ENCODE results near the gene RNF126.
A peak's percentile ranks its signal among the peaks of the same experiment; 100 is the strongest.
"Not testable (repeated sequence)": the region's sequence is repeated elsewhere in the genome, so short reads cannot be mapped to it uniquely, and the experiment has no call there.

The RNF126 gene

DNA sequence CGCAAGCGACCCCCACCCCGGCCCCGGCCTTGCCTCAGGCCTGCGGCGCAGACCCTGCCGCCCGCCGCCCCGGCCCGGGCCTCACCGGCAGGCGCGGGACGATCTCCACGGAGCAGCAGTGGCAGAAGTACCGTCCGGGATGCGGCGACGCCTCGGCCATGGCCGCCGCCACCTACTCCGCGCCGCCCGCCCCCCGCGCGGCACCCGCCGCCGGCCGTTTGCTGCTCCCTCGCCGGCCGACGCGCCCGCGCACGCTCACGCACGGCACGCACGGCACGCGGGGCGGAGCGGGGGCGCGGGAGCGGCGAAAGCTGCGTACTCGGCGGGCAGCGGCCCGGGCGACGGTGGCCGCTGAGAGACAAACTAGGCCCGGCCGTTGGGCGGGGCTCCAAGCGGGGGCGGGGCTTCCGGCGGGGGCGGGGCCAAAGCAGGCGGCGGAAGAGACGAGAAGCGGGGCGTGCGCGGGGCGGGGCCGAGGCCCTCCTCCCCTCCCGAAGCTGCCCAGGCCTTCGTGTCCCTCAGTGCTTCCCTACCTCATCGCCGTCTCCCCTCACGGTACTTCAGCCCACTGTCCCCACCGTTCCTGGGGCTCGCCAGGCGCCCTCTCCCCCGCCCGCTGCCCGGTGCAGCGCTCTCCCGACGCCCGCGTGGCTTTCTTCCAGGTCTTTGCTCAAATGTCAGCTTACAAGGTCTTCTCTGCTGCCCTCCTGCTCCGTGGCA lies at the start of gene RNF126:
RNF126 (minus strand) TSS at position 253 of the 720 bp plus-strand sequence; CDS start at position 160, 93 bp downstream.
- peak; percentile 86 for DNase-seq

DNA sequence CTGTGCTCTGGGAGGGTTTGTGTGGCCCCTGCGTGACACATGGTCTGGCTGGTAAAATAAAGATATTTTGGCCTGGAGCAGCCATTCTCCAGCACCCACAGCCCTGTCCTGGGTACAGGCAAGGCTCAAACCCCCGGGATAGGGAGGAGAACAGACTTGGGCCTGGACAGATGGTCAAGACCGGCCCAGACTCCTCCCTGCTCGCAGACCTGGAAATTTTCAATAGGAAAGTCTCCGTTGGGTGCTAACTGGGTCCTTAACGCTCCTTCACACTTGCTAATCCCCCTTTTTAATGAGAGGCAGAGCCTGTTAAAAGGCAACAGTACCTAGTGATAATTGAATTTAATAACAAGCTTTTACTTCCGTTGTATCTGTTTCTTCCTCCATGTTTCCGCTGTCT lies 48.2 kb upstream of the RNF126 start:
- DNase-seq = no peak

DNA sequence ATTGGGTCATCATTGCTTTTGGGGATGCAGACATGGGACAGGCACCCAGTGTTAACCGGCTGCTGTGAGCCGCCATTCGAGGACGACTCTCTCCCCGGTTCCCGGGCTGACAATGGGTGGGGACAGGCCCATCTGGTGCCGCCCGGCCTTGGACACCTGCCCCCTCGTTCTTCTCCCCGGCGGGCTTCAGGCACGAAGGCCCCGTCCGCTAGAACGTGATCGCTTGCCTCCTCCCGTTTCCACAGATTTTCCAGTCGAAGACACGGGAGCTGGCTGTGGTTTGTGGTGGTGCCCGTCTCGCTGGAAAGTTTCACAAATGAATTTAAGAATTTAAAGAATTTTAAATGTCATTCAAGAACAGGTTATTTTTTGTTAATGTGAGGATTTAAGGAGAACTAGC lies 47.8 kb upstream of the RNF126 start:
- no peak for DNase-seq

DNA sequence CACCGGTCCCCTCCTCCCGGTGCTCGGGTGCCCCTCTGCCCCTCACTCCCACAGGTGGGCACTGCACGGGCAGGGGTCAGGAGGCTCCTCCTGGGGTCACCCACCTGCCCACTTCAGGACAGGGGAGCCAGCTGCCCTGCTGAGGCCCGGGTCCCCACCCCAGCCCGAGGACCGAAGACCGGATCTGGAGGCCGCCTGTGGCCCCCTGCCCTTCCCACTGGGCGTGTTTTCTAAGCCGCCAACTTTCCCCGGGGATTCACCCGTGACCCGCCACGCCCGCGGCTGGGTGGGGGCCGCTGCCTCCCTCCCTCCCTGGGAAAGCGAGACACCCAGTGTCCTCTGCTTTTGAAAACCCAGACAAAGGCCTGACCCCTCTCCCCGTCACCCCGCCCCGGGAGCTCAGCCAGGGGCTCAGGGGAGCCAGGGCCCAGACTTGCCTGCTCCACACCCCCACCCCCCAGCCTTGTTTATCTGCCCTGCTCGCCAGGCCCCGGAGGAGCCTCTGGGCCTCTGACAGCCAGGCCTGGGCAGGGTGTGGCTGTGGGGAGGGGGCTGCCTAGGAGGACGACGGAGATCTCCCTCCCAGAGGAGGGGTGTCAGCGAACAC lies 47.1 kb upstream of the RNF126 start:
- no peak for DNase-seq

DNA sequence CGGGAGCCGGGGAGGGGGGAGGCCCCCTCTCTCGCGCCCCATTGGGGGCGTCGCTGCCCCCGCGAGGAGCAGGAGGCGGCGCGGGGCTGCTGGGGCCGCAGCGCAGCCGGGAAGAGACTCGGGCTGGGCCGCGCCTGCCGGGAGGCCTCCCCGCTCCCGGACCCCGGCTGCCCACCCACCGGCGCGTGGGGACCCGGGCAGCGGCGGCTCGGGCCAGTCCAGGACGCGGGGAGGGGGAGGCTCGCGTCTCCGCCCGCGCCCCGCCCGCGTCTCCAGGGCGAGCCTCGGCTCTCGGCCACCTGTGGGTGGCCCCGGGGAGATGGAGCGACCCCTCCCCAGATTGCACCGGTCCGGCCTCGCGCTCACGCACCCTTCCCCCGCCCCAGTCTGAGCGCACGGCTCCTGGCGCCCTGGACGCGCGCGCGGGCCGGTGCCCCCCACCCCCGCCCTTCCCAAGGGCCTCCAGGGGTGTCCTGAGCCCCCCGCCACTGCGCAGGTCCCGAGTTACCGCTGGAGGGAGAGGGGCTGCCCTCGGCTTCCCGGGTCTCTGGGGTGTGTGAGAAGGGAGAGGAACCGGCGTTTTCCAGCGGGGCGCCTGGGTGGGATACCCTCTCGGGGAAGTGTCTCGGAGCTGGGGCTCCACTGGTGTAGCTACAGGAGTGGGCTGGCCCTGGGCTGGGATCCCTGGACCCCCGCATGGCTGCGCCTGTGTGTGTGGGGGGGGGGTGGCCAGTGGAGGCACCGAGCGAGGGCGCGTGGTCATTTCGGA lies 46.4 kb upstream of the RNF126 start:
- no peak for DNase-seq

DNA sequence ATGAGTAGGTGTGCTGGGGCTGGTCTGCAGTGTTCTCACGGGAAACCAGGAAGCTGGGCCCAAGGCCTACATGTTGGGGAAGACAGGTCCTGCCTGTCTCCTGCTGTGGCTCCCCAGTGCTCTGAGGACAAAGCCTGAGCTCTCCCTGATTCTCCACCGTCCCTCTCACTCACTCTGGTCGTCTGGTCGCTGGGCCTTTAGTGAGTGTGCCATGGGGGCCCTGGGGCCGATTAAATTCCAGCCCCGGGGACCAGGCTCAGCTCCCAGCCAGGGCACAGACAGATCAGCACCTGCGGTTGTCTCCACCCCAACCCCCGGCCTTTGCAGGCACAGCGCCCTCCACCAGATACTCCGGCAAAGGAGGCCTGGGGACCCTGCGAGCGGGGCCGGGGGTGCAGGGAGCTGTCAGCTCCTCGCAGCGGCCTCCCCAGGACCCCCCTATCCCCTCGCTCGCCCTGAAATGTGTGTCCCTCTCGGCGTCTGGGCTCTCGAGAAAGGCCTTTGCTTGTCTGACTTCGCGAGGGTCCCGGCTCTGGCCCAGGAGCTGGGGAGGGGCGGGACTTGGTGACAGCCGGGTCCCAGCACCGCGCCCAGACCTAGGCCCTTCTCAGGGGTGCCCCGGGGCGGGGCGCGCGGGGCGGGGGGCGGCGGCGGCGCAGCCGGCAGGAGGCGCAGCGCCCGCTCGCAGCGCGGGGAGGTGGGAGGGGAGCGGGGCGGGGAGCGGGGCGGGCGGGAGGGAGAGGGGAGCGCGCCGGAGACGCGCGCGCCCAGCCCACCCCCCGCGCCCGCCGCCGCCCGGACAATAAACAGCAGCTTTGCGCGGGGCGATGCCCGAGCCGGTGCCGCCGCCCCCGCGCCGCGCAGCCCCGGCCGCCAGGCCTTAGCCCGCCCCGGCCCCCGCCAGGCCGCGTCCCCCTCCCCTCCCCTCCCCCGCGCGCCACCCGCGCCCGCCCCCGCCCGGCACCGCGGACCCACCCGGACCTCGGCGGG lies 45.4 kb upstream of the RNF126 start, which contains the start of gene PALM:
PALM (plus strand) TSS at position 782 of the 990 bp plus-strand sequence. CDS start 212 bp downstream, outside the sequence.
- DNase-seq = peak; percentile 21

DNA sequence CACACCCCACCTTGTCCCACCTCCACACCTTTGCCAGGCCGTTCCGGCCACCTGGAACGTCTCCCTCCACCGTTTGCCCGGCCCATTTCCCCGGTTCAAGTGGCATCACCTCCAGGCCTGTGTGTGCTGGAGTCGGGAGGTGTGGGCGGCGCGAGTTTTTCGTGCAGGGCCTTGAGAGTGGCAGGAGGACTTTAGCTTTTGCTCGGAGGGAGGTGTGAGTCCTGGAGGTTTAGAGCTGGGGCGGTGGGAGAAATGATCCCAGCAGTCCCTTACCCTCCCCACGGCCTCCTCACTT lies 41.4 kb upstream of the RNF126 start:
- no peak for DNase-seq

DNA sequence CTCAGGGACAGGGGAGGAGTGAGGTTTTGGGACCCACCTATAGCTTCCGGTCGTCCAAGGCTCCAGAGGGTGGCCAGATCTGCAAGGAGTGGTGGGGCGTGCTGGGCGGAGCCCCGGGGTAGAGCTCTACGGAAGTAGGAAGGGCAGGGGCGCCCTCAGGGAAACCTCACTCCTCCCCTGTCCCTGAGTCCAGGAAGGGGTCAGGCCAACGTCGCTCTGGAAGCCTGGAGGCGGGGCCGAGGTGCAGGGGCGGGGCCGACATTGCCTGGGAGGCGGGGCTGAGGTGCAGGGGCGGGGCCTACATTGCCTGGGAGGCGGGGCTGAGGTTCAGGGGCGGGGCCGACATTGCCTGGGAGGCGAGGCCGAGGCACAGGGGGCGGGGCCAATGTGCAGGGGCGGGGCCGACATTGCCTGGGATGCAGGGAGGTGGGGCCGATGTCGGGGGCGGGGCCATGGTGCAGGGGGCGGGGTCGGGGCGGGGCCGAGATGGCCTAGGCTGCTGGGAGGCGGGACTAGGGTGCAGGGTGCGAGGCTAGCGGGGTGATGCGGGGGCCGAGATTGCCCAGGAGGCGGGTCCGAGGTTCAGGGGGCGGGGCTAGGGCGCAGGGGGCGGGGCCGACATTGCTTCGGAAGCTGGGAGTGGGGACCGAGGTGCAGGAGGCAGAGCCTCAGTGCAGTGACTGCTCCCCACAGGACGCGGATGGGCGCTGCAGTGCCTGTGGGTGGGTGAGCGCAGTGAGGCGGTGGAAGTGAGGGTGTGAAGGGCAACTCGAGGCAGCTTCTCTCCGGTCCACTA lies 40.8 kb upstream of the RNF126 start:
- DNase-seq = no peak

DNA sequence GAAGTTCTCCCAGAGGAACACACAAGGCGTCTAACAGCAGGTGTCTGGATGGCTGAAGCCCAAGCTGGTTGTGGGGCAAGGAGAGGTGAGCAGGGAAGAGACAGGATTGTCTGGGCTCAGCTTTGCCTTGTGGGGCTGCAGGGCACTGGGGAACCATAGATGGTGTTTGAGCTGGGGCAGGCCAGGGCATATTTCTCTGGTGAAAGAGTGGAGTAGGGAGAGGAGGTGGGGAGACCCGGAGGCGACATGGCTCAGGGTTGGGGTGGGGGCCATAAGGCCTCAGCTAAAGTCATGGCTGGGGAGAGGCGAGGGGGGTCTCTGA lies 40.3 kb upstream of the RNF126 start:
- DNase-seq = no peak

DNA sequence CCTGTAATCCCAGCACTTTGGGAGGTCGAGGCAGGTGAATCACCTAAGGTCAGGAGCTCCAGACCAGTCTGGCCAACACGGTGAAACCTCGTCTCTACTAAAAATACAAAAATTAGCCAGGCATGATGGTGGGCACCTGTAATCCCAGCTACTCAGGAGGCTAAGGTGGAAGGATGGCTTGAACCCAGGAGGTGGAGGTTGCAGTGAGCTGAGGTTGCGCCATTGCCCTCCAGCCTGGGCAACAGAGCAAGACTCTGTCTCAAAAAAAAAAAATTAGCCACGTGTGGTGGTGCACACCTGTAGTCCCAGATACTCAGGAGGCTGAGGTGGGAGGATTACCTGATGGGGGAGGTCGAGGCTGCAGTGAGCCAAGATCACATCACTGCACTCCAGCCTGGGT lies 39.8 kb upstream of the RNF126 start:
- DNase-seq = not testable (repeated sequence)

DNA sequence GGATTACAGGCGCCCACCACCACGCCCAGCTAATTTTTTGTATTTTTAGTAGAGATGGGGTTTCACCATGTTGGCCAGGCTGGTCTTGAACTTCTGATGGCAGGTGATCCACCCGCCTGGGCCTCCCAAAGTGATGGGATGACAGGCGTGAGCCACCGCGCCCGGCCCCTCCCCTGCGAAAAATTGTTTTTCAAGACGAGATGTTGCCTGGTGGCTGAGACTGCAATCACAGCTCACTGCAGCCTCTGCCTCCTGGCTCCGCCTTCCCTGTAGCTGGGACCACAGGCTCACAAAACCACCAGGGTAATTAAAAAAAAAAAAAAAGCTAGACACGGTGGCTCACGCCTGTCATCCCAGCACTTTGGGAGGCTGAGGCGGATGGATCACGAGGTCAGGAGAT lies 36.9 kb upstream of the RNF126 start:
- DNase-seq = not testable (repeated sequence)

DNA sequence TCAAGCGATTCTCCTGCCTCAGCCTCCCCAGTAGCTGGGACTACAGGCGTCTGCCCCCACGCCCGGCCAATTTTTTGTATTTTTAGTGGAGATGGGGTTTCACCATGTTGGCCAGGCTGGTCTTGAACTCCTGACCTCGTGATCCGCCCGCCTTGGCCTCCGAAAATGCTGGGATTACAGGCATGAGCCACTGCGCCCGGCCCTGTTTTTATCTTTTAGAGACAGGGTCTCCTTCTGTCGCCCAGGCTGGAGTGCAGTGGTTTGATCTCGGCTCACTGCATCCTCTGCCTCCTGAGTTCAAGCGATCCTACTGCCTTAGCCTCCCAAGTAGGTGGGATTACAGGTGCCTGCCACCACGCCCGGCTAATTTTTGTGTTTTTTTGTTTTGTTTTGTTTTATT lies 35.5 kb upstream of the RNF126 start:
- DNase-seq = not testable (repeated sequence)

DNA sequence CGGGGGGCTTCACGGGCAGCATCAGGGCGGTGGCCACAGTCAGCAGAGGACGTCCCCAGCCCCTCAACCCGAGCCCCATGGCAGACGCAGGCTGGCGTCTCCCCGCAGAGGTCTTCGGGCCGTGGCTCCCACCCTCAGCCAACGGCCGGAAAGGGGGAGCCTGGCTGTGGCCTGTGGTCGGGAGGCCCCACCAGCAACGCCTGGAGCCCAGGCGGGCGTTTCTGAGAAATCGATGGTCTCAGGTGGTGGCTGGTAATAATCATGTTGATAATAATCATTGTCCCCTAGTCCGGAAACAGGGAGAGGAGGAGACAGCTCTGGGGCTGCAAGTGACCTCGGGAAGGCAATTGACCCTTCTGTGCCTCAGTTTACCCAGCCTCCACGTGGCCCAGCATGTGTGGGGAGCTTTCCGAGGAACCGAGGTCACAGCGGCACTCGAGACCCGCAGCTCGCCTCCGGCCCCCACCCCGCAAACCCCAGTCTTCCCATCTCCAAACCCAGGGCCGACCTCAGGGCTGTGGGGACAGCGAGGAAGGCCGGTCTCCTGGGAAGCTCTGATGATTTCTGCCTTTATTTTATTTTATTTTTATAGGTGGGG lies 32.4 kb upstream of the RNF126 start, which contains the start of gene PRSS57:
PRSS57 (minus strand) TSS at position 101 of the 598 bp plus-strand sequence; CDS start at position 79, 22 bp downstream.
- DNase-seq = no peak

DNA sequence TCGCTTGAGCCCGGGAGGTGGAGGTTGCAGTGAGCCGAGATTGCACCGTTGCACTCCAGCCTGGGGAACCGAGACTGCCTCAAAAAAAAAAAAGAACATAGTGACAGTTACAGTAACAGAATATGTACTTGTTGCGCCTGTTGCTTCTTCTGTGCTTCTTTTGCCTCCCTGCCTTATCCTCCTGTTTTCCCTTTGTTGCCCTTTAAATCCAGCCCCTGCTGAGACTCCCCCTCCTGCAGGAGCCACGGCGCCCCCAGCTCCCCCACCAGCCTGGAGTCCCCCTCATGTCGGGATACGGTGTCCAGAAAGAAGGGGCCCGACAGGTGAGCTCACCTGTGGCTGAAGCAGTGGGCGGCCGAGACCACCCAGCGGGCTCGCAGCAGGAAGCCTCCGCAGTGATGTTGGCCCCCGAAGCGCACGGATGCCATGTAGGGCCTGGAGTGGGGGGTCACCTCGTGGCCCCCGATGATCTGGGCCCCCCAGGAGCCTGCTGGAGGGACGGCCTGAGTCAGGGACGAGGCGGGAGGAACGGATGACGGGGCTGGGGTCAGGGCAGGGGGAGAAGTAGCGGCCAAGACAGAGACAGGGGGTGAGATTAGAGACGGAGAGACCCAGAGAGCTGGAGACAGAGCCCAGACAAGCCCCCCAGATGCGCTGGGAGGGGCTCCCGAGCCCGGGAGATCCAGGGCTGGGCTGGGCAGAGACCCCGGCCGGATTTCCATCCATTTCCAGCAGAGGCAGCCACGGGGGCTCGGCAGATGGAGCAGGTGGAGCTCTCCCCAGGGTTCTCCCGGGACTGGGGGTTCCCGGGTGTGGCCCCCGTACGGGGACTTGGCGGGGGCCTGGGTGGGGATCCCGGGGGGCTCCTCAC lies 31.7 kb upstream of the RNF126 start:
- no peak for DNase-seq

DNA sequence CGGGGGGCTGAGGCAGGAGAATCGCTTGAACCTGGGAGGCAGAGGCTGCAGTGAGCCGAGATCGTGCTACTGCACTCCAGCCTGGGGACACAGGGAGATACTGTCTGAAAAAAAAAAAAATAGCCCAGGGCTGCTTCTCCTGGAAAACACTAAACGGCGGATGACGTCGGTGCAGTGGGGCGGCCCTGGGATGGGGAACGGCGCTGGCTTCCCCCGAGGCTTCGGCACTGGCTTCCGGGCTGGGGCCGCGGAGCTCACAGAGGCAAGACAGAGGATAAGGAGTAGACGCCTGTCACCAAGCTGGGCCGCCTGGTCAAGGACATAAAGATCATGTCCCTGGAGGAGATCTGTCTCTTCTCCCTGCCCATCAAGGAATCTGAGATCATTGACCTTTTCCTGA lies 27.2 kb upstream of the RNF126 start:
- no peak for DNase-seq

DNA sequence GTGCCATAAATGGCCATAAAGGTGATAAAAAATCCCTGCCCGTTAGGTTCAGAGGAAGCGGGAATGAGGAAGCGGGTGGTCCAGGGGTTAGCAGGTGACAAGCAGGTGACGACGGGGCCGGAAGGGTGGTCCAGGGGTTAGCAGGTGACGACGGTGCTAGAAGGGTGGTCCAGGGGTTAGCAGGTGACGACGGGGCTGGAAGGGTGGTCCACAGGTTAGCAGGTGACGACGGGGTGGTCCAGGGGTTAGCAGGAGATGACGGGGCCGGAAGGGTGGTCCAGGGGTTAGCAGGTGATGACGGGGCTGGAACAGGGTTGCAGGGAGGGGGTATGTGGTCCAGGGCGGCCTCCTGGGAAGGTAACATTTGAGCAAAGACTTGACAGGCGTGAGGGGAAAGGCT lies 26.0 kb upstream of the RNF126 start:
- no peak for DNase-seq

DNA sequence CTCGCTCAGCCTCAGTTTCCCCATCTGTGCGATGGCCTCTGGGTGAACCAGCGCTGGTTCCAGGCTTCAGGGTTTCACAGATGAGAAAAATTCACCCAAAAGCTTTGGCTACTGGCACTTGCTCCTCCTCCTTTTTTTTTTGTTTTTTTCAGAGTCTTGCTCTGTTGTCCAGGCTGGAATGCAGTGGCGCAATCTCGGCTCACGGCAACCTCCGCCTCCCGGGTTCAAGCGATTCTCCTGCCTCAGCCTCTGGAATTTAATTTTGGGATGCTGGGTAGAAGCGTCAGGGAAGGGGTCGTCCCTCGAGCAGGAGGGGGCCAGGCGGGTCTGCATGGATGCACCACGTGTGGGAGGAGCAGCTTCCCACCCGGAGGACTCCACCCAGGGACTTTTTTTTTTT lies 25.2 kb upstream of the RNF126 start:
- no peak for DNase-seq

DNA sequence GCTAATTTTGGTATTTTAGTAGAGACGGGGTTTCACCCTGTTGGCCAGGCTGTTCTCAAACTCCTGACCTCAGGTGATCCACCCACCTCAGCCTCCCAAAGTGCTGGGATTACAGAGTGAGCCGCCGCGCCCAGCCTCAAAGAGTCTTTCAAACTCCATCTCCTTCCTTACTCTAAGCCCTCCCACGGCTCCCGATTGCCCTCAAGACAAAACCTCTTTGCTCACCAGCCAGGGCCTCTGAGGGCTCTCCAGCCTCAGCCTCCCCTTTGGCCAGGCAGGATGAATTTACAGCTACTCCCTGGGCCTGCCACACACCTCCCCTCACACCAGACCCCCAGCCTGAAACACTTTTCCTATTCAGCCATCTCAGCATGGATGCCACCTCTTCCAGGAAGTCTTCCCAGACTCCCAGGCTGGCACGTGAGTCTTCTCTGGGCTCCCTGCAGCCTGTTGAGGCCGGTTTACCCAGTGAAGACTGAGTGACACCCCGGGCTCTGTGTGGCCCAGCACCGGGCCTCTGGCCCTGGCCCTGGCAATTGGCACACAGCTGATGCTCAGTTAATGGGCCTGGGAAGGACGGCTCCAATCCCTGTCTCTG lies 24.7 kb upstream of the RNF126 start:
- no peak for DNase-seq

DNA sequence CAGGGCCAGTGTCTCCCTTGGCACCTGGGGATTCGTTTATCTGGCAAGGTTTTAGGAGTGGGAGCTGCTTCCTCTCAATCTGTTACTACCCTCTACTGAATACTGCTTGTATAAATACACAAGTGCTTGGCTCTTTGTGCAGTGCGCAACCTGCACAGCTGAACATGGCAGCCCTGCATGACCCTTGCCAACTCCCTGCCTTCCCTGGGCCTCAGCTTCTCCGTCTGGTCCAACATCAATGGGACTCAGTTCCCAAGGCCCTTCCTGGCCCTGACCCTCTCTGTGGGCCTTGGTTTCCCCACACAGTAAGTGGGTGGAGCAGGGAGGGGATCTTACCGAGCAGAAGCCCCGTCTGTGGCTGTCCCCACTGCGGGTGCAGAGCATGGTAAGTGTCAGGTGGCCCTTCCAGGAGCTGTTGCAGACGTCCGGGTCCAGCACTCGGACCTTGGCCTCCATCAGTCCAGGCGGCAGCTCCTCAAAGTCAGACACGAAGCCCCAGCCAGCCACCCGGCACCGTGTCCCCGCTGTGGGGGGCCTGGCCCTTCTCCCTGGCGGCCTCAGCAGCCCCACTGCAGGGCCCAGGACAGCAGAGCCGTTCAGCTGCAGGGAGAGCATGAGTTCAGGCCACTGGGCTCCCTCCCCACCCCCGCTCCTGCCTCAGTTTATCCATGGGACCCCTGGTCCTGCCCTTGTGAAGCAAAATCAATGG lies 23.7 kb upstream of the RNF126 start:
- no peak for DNase-seq

Measured in NCI-H1105 treated with DMSO at 0.1 percent for 48 hours (cell line).